GM19023 (cell line): ENCODE results near the gene LYZ.

Experiments
- ATAC-seq: cut with Tn5 transposase; IDR thresholded peaks from one replicate; pipeline ENCODE4 v1.9.1; 2021; ENCODE audit warnings: mild to moderate bottlenecking, moderate library complexity; ENCODE audit not compliant: unreplicated experiment

The LYZ gene

DNA sequence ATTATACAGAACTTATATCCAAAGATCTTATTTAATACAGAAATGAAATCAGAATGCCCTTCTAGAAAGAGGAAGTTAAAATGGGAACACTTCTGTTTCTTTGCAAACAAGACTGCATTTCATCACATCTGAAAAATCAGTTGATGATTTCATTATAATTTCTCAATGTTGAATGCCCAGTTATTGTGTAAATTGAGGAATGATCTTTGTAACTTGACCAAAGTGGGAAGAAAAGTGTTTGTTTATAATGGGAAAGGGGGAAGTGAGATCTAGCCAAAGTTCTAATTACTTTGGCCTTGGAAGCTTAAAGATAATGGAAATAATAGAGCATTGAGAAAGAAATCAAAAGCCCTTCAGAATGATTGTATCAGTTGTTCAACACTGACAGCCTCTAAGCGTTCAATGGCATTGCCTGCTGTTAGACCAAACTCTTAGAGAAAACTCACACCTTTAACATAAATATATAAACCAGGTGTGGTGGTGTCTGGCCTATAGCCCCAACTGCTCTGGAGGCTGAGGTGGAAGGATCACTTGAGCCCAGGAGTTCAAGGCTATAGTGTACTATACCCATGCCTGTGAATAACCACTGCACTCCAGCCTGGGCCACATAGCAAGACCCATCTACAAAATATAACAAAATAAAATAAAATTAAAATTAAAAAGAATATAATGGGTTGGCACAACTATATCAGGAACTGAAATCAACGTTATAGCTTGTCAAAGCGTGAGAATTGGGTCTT lies 9.9 kb upstream of the LYZ start:
- no peak for ATAC-seq

DNA sequence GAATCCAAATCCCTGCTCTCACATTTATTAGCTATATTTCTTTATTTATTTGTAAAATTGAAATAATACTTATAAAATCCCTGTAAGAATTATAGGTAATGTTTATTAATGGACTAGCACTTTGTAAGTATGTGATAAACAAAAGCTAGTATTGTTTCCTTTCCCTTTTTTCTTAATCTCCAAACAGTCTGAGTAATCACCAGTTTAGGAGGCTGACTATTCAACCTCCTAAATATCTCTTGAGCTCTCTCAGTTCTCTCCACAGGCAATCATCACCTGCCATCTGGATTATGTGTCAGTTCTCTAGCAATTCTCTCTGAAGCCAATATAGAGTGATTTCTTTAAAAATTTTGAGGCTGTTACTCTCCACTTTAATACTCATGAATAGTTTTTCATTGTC lies 9.2 kb upstream of the LYZ start:
- ATAC-seq, result no peak

DNA sequence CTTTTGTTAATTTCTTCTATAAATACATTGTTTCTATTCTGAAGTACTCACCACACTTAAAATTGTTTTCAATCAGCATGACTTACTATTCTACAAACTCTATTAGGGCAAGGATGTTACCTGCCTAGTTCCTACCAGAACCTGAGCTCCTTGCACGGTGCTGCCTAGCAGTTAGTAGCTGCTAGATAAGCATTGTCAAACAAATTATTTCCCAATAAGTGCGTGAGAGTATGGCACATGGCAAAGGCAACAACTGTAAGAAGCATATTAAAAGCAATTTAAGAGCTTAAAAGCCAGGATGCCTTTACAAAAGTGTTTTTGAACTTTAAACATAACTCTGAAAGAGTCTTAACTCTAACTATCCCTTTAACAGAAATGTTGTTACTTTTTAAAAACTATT lies 8.2 kb upstream of the LYZ start:
- ATAC-seq, result no peak

DNA sequence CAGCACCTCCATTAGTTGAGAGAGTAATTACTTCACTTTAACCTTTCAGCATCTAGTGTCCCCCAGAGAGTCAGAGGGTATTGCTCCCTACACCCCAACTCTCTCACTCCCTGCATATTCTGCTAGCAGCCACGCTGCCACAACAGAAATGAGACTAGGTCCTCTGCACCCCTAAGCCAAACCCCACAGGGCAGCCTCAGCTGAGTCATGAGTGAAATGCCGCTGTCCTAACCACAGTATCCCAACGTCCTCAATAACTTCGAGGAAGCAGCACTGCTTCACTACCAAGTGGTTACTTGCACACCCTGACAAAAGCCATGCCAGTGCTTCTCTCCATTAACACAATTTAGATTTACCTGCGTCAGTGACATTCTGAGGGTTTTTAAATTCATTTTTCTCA lies 6.9 kb upstream of the LYZ start:
- no peak for ATAC-seq

DNA sequence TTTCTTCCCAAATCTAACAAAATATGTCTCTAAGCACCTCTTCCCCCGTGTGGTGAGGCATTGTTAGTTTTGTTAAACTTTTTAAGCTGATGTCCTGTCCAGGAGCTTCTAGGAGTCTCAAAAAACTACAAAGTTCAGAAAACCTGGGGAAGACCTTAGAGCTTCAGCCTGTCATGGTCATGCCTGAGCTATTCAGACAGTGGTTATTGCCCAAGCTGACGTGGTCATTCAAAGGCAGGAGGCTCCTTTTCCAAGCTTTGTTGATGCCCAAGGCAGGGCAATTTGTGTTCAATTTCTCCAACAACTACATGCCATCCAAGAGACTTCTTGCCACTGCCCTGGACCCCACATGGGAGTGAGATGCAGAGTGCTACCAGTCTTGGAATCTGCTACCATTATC lies 5.8 kb upstream of the LYZ start:
- no peak for ATAC-seq

DNA sequence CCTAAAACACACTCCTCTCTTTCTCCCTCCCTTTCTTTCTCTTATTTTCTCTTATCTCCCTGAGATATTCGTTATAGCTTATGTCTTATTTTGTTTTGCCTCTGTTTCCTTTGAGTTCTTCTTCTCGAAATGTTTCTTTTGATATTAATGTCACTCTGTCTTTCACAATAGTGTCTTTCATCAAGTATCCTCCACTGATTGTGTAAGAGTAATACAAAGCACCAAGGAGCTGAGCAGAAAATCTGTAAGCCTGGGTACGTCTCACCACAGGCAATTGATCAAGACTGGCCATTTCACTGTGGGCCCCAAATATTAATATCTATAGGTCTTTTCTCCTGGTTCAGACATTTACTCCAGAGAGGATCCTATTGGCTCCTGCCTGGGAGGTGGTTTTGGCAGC lies 4.8 kb upstream of the LYZ start:
- ATAC-seq, result no peak

DNA sequence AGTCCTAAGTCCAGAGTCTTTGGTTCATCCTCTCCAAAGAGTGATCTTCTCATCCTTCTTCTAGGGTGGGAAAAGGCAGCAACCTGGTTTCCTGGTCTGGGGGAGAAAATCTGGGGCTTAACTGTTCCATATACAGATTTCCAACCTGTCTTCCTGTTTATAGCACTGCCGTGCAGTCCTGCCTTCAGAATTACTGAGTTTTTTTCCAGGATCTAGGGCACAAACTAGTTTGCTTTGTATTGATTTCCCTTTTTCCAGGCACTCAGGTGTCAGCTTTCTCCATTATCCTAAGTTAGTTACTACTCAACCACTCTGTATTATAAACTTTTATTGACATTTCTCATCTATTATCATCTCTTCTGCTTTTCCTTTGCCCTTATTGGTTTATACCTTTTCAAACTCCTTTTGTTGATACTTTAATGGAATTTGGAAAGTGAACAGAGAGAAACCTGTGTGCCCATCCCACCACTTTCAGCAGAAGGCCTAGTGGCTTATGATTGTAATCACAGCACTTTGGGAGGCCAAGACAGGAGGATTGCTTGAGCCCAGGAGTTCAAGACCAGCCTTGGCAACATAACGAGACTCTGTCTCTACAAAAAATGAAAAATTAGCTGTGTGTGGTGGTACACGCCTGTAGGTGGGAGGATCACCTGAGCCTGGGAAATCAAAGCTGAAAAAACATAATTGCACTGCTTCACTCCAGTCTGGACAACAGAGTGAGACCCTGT lies 4.1 kb upstream of the LYZ start:
- no peak for ATAC-seq

DNA sequence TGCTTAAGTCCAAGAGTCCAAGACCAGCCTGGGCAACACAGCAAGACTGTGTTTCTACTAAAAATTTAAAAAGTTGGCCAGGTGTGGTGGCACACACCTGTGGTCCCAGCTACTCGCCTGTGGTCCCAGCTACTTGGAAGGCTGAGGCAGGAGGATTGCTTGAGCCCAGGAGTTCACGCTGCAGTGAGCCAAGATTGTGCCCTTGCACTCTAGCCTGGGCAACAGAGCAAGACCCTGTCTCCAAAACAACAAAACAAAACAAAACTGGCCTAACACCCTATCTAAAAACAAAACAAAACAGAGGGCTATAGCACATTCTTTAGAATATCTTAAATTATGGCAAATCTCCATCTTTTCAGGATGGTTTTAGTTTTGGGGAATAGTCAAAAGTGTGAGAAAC lies 3.1 kb upstream of the LYZ start:
- ATAC-seq, result no peak

DNA sequence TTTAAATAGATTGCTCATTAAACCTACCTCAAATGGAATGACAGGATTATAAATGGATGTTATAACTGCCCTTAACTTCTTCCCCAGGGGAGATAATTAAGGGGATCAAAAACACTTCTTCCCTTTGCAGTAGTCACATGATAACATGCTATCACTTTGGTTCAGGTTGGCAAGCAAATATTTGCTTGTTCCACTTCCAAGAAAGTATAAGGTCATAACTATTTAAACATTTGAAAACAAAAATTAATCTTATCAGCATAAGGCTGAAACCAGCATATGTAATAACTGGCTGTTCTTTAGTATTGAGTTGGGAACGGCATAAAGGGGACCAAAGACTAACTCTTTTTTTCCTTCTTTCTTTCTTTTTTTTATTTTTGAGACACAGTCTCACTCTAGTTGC lies 2.4 kb upstream of the LYZ start:
- ATAC-seq, result no peak

DNA sequence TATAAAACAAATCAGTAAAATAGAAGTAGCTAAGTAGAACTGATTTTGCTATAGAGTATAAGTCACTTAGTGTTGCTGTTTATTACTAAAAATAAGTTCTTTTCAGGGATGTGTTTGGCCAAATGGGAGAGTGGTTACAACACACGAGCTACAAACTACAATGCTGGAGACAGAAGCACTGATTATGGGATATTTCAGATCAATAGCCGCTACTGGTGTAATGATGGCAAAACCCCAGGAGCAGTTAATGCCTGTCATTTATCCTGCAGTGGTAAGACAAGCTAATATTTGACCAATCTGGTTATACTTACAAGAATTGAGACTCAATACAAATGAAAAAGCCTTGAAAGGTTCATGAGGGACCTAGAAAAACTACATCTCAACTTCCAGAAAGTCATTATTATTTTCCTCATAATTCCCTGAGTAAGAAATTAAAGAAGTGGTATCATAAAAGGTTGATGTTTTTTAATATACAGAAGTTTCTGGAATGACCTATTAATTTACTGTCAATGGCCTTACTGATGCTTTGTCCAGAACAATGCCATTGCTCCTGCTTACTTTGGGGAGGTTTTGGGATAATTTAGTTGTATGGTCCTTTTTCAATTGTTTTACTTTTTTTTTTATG lies 1.9 kb downstream of the LYZ start:
- no peak for ATAC-seq

DNA sequence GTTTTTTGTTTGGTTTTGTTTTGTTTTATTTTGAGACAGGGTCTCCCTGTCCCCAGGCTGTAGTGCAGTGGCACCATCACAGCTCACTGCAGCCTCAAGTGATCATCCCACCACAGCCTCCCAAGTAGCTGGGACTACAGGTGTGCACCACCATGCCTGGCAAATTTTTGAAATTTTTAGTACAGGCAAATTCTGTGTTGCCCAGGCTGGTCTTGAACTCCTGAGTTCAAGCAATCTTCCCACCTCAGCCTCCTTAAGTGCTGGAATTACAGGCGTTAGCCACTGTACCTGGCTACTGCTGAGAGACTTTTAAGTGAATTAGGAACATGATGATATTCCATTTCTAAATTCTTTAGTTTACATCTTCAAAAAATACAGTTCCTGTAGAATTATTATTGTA lies 2.6 kb downstream of the LYZ start:
- no peak for ATAC-seq

DNA sequence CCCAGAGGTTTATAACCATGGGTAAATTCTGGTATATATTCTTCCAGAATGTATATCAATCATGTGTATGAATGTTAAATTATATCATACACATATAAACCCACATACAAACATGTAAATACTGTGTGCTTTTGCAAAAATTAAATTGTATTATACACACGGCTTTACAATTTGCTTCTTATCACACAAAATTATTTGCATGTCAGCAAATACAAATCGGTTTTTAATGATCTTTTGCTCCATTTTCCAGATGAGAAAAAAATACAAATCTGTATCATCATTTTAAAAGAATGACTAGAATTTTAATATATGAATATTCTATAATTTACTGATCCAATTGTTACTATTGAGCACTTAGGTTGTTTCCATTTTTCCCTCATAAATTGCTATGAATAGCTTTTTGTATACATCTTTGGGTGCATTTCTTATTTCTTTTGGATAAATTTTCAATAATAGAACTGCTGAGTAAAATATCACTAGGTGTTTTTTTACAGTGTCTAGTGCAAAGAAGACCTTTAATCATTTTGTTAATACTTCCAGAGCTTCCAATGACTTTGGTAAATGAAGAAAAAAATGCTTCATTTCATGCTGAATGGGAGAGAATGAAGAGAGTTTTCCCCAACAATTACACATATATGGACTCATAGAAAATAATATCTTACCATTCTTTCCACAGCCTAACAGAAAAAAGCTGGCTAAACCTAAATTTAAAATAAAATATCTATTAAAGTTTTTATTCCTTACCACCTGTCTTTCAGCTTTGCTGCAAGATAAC lies 3.5 kb downstream of the LYZ start:
- no peak for ATAC-seq

DNA sequence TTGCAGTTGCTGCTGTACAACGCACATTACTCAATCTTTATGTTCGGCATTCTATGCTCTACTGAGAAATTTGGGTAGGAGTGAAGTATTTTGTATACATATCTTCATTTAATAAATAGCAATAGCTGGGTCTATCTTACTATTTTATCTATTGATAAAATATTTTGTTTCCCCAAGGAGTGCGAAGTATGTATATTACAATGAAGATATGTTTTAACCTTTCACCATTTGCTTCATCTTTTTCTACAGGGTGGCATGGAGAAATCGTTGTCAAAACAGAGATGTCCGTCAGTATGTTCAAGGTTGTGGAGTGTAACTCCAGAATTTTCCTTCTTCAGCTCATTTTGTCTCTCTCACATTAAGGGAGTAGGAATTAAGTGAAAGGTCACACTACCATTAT lies 4.7 kb downstream of the LYZ start:
- no peak for ATAC-seq

DNA sequence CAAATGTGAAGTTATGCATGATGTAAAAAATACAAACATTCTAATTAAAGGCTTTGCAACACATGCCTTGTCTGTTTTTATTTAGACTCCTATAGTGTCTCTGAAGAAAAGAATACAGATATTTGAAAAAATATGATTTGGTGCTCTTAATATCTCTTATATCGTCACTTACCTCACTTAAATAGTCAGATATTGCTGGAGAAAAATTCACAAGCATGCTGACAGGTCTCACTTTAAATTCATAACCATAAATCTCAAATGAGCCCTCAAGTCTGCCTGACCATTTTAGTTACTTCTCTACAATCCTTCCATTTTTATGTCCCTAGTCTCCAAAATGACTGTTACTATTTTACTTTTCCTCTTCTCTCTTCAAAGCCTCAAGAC lies 6.0 kb downstream of the LYZ start:
- ATAC-seq, result no peak

DNA sequence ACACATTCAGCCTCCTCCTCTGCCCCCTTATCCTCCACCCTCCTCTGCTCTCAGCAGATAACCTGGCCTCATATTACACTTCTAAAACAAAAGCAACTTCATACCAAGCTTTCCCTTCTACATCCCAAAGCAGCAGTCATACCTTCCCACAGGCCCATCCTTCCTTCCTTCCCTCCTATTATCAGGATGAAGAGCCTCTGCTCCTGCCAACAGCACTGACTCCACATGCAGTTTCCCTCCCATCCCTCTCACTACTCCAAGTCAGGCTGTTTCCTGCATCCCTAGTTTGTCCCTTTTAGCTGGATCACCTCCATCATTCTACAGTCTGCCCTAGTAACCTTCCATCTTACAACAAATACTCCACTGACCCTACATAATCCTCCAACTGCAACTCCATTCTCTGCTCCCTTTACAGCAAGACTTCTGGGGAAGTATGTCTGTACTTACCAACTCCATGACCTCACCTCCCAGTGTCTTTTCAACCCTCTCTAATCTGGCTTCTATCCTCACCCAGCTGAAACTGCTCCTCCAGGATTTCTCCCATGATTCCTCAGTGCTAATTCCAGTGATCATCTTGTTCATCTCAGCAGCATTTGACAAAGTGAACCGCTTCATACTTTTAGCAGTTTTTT lies 6.5 kb downstream of the LYZ start:
- no peak for ATAC-seq

DNA sequence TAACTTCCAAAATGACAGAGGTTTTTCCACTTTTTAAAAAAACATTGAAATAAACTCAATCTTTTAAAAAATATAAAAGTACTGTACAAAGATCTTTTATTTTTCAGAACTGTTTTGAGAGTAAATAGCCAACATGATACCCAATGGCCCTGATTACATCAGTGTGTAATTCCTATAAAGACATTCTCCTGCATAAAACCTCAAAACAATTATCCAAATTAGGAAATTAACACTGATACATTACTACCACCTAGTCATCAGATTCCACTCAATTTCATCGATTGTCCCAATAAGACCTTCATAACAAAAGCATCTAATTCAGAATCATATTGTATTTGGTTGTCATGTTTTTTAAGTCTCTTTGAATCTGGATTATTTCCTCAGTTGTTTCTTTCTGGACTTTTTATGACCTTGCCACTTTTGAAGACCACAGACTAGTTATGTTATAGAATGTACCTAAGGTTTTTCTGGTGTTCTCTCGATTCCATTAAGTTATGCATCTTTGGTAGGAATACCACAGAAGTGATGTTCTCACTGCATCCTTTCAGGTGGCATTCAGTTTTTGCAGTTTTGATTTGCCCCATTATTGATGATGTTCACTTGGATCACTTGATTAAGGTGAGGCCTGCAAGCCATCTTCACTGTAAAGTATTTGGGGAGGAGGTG lies 7.3 kb downstream of the LYZ start:
- ATAC-seq, result no peak

DNA sequence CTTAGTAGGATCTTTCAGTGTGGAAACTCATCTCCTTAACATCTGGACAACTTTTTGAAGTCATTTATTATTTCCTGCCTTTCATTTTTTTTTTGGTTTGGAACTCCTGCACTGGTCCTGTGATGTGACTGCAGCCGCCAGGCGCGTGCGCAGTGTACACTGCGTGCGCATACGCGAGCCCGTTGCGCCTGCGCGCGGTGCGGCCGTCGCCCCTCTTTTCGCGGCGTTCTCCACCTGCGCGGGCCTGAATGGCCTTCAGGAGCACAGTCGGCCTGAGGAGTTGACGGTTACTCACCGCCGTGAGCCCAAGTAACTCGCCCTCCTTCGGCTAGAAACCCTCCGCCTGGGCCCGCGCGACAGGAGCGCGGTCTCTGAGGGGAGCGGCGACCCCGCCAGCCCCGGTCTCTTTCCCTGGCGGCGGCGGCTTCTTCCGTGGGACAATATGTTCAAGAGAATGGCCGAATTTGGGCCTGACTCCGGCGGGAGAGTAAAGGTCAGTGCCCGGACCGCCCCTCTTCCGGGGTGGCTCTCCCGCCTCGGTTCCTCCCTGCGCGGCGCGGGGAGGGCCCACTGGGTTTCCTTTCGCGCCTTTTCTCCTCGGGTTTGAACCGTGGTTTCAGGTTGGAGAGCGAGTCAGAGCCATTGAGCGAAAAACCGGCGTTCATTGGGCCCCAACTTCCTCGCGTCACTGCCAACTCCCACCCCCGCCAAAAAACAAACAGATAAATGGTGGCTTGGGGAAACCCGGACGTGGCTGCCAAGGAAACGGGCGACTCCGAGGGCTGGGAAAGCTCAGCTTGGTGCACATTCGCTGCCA lies 11.6 kb downstream of the LYZ start, which contains the start of gene YEATS4:
TSS of gene YEATS4 (plus strand) at position 213 of the 817 bp plus-strand sequence. CDS start at position 443, 230 bp downstream.
- ATAC-seq, result peak; percentile 86

DNA sequence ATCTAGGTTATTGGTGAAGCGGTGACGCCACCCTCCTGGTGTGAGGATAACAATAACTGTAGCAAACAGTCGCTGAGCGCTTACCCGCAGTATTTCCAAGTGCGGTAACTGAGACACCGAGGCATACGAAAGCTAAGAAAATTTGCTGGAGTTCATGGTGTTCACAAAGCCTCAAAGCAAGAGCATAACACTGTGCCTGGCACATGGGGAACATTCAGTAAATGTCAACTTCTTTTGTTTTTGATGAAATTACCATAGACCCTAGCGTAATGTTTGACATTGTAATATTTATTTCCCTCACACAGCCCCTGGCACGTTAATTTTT lies 12.1 kb downstream of the LYZ start:
- no peak for ATAC-seq

DNA sequence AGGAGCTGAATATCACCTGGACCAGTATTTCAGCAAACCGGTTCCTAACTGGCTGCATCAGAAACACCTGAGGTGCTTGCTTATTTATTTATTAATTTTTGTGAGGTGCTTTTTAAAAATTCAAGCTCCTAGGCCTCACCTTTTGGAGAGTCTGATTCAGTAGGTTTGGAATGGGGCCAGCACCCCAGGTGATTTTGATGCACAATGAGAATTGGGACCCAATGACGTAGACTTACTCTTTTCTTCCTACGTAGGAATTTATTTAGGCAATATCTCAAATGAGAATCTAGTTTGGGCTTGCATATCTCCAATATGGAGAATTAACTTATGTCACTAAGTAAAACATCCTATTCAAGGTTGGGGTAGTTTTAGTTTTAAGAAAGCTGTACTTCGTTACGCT lies 18.6 kb downstream of the LYZ start:
- ATAC-seq, result no peak

DNA sequence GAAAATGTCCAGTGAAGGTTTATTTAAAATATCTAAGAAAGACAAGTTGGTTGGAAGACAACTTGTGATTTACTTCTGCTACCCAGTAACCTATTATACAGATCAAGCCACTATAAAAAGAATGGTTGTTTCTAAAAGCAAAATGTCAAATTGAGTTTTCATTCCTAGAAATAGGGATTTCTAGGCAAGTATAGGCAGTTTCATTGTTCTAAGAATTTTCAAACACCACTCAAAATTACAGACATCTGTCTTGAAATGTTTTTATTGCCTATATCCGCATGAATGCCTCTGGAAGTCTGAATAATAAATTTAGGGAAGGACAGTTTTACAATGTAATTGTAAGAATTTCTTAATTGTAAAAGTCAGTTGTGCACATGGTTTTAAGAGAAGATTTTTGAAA lies 20.0 kb downstream of the LYZ start:
- no peak for ATAC-seq
